ENCODE data around the gene ST6GALNAC6. TPM values are rescaled to one million over a fixed set of nuclear protein-coding genes. Genes with fewer than 3 reads are reported as not detected.
A peak's percentile ranks its signal among the peaks of the same experiment; 100 is the strongest.

The ST6GALNAC6 gene
- total RNA-seq, 2 donors from 2014 or later, result 68.2 to 106 TPM

- peaks cover 20% of the 10 kb centered on the region for H3K36me3 ChIP-seq
- H3K27ac ChIP-seq, result no peak overlapping the region
- H3K9me3 ChIP-seq, result no peaks in the 10 kb centered on the region
- H3K27me3 ChIP-seq, result no peaks in the 10 kb centered on the region
- H3K4me1 ChIP-seq, result peaks cover 0 to 40% of the 10 kb centered on the region in 2 donors
- TF ChIP-seq CTCF (IDR thresholded peaks at IDR 0.05), result no peak
- no peak for DNase-seq (ENCODE audit: low spot score)
- no peak overlapping the region for H3K4me3 ChIP-seq
Observed at GRCh38 chr9:127941062-127941960, 41.9 kb upstream of the ST6GALNAC6 start.

GRCh38 chr9:127940593-127940992, 41.2 kb upstream of the ST6GALNAC6 start:
- H3K4me1 ChIP-seq, result peaks cover 0 to 40% of the 10 kb centered on the region in 2 donors
- TF ChIP-seq CTCF (IDR thresholded peaks at IDR 0.05), result no peak
- H3K9me3 ChIP-seq, result no peaks in the 10 kb centered on the region

GRCh38 chr9:127938298-127938690, 38.9 kb upstream of the ST6GALNAC6 start:
- H3K9me3 ChIP-seq, result no peaks in the 10 kb centered on the region
- no peak for DNase-seq (ENCODE audit: low spot score)
- H3K36me3 ChIP-seq, result peaks cover 4% of the 10 kb centered on the region
- H3K27ac ChIP-seq, result peak overlapping the region; percentile 67 to 75
- H3K4me1 ChIP-seq, result peaks cover 0 to 45% of the 10 kb centered on the region in 2 donors
- no peak for TF ChIP-seq CTCF (IDR thresholded peaks at IDR 0.05)
- H3K4me3 ChIP-seq, result peak overlapping the region; percentile 63 to 83
- no peaks in the 10 kb centered on the region for H3K27me3 ChIP-seq

More at GRCh38 chr9:127940593-127940992, 41.2 kb upstream of the ST6GALNAC6 start:
- DNase-seq (ENCODE audit: low spot score), result no peak
- Histone ChIP-seq H3K36me3 (peaks cover 20% of the 10 kb centered on the region), H3K27ac (no peak overlapping the region), H3K4me3 (no peak overlapping the region), H3K27me3 (no peaks in the 10 kb centered on the region)

GRCh38 chr9:127937388-127938297, 38.2 kb upstream of the ST6GALNAC6 start, which contains the start of gene DPM2:
DPM2 (minus strand) TSS chr9:127937854; CDS start chr9:127937820, 34 bp downstream.
- TF ChIP-seq CTCF (IDR thresholded peaks at IDR 0.05), result no peak
- H3K27me3 ChIP-seq, result no peaks in the 10 kb centered on the region
- peak; percentile 78 for DNase-seq (ENCODE audit: low spot score)
- H3K4me3 ChIP-seq, result peak within 1 kb of the TSS; percentile 63 to 83
- peaks cover 4% of the 10 kb centered on the region for H3K36me3 ChIP-seq
- H3K9me3 ChIP-seq, result no peaks in the 10 kb centered on the region
- peak within 1 kb of the TSS; percentile 67 to 75 for H3K27ac ChIP-seq
- H3K4me1 ChIP-seq, result peaks cover 0 to 40% of the 10 kb centered on the region in 2 donors

- H3K4me1 ChIP-seq, result peaks cover 0 to 35% of the 10 kb centered on the region in 2 donors
- H3K27me3 ChIP-seq, result no peaks in the 10 kb centered on the region
- H3K27ac ChIP-seq, result peak overlapping the region in 1 of 2 donors; percentile 75
Observed at GRCh38 chr9:127937056-127937387, 37.6 kb upstream of the ST6GALNAC6 start.

More at GRCh38 chr9:127937056-127937387, 37.6 kb upstream of the ST6GALNAC6 start:
- no peak for TF ChIP-seq CTCF (IDR thresholded peaks at IDR 0.05)
- H3K9me3 ChIP-seq, result no peaks in the 10 kb centered on the region
- H3K36me3 ChIP-seq, result peaks cover 1% of the 10 kb centered on the region
- no peak for DNase-seq (ENCODE audit: low spot score)
- peak overlapping the region; percentile 63 to 83 for H3K4me3 ChIP-seq
